ENCODE measurements around the gene USP36. TPM values are rescaled to one million over a fixed set of nuclear protein-coding genes. Genes with fewer than 3 reads are reported as not detected.

USP36 gene
- total RNA-seq, 1 donor from 2014 or later: 36.4 TPM

DNA sequence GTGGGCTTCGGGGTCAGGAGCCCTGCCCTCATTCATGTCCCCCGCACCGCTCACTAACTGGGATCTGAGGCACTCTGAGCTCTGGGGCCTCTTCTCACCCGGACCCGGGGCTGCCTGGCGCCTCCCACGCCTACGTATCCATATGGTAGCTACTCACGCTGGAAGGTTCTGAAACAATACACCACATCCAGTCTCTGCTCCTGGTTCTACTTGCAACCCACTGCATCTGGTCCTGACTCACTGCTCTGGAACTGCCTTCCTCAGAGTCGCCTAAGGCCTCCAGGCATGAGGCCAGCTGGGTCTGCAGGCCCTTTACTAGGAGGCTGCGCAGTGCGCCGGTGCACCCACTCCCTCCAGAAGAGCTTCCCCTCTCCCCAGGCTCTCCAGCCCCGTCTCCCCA lies 18.1 kb downstream of the USP36 start:
- TF ChIP-seq, protein P1, sequence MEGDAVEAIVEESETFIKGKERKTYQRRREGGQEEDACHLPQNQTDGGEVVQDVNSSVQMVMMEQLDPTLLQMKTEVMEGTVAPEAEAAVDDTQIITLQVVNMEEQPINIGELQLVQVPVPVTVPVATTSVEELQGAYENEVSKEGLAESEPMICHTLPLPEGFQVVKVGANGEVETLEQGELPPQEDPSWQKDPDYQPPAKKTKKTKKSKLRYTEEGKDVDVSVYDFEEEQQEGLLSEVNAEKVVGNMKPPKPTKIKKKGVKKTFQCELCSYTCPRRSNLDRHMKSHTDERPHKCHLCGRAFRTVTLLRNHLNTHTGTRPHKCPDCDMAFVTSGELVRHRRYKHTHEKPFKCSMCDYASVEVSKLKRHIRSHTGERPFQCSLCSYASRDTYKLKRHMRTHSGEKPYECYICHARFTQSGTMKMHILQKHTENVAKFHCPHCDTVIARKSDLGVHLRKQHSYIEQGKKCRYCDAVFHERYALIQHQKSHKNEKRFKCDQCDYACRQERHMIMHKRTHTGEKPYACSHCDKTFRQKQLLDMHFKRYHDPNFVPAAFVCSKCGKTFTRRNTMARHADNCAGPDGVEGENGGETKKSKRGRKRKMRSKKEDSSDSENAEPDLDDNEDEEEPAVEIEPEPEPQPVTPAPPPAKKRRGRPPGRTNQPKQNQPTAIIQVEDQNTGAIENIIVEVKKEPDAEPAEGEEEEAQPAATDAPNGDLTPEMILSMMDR (conservative IDR thresholded peaks at IDR 0.05; ENCODE audit: low read depth, low read length): no peak
- H3K4me3 ChIP-seq (ENCODE audit: low read depth, low read length): no peak overlapping the region
- no peak for DNase-seq (ENCODE audit: low read depth)

- no peak for DNase-seq (ENCODE audit: low read depth)
Observed at GRCh38 chr17:78821961-78822360, 18.7 kb downstream of the USP36 start.

GRCh38 chr17:78820841-78821240 lies 19.8 kb downstream of the USP36 start:
- TF ChIP-seq, protein P1 (conservative IDR thresholded peaks at IDR 0.05; ENCODE audit: low read depth, low read length): no peak
- H3K4me3 ChIP-seq (ENCODE audit: low read depth, low read length): no peak overlapping the region
- no peak for DNase-seq (ENCODE audit: low read depth)

More at GRCh38 chr17:78821961-78822360, 18.7 kb downstream of the USP36 start:
- TF ChIP-seq, protein P1 (conservative IDR thresholded peaks at IDR 0.05; ENCODE audit: low read depth, low read length): no peak
- H3K4me3 ChIP-seq (ENCODE audit: low read depth, low read length): no peak overlapping the region

DNA sequence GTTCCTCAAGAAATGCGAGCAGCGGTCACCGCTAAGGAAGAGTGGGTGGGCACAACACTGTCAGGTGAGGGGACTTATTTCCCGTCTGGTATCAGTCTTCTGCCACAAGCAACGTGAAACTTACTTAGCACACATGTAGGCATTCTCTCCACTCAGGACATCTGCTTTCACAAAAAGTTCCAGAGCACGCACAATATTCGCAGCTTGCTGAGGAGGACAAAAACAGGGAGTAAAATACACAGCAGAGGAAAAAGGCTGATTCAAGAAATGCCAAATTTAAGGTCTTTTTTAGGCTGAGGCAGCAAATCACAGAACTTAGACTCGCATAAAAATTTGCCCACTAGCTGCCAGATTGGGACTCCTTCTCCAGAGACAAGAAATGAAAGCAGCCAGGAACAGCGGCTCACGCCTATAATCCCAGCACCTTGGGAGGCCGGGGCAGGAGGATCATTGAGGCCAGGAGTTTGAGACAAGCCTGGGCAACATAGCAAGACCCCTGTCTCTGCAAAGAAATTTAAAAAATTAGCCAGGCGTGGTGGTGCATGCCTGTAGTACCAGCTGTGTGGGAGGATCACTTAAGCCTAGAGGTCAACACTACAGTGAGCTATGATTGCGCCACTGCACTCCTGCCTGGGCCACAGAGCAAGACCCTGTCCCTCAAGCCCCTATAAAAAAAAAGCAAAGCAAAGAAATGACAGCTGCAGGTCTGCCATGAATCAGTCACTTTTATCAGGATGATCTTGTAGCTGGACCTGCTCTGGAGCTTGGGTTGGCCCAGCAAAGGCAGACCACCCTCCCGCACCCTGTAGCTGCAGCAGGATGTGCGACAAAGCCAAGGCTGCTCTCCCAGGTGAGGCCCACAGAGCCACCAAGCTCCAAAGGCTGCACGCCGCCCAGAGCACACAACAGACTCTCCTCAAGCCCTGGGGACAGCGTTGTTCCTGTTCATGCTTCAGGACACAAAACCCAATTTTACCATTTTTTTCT lies 20.5 kb downstream of the USP36 start:
- no peak for DNase-seq (ENCODE audit: low read depth)
- TF ChIP-seq, protein P1 (conservative IDR thresholded peaks at IDR 0.05; ENCODE audit: low read depth, low read length): no peak
- no peak overlapping the region for H3K4me3 ChIP-seq (ENCODE audit: low read depth, low read length)

GRCh38 chr17:78819402-78819801 lies 21.2 kb downstream of the USP36 start:
- no peak overlapping the region for H3K4me3 ChIP-seq (ENCODE audit: low read depth, low read length)
- DNase-seq (ENCODE audit: low read depth): no peak
- TF ChIP-seq, protein P1 (conservative IDR thresholded peaks at IDR 0.05; ENCODE audit: low read depth, low read length): no peak

GRCh38 chr17:78818932-78819331 lies 21.7 kb downstream of the USP36 start:
- no peak for DNase-seq (ENCODE audit: low read depth)
- no peak overlapping the region for H3K4me3 ChIP-seq (ENCODE audit: low read depth, low read length)
- TF ChIP-seq, protein P1 (conservative IDR thresholded peaks at IDR 0.05; ENCODE audit: low read depth, low read length): no peak

Data from epithelial cell of proximal tubule (primary cell).